Measurements from ENCODE around the gene DOCK1. TPM values are rescaled to one million over a fixed set of nuclear protein-coding genes. Genes with fewer than 3 reads are reported as not detected.

Gene DOCK1
- total RNA-seq, 1 donor from 2014 or later: 18.6 TPM

DNA sequence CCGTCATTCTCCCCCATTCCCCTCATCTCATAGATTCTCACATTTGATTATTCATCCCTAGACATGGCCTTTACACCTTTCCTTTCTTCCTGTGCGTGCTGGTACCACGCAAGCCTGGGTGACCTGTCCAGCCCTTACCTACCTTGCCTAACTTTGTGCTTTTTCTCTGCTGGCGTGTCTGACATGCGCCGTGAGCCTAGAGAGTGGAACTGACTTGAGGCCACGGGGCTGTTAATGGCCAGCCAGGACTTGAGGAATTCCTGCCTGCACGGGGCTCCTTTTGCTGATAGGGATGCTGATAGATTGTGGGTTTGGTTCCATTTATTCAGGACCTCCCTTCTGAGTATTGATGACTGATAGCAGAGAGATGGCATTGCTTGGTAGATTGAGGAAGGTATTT, 134.2 kb downstream of the DOCK1 start:
- no peak for DNase-seq

DNA sequence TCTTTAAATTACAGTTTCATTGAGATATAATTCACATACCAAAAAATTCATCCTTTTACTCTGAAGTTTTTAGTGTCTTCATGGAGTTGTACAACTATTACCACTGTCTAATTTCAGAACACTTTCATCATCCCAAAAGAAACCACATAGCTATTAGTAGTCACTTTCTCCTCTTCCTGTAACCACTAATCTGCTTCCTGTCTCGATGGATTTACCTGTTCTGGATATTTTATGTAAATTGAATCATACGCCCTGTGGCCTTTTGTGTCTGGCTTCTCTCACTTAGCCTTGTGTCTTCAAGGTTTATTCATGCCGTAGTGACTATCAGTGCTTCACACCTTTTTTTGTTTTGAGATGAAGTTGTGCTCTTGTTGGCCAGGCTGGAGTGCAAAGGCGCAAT, 135.5 kb downstream of the DOCK1 start:
- DNase-seq: no peak

GRCh38 chr10:127041552-127041951, 136.3 kb downstream of the DOCK1 start:
- DNase-seq: no peak

DNA sequence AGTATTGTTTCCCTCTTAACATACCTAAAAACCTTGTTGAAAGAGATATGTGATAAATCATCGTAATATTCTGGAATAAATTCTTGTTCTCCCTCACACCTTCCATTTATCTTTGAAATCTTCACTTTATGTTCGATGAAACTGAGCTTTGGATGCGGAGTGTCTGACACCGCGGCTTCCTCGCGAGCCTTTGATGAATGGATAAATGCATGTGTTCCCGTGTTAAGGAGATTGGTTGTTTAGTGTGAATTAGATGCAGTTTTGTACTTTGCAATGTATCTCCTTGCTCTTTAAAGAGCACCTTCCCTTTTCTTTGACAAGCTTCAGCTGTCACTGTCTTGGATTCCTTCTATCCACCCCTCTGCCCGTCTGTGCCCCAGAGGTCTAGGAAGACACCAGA, 138.1 kb downstream of the DOCK1 start:
- DNase-seq: no peak

DNA sequence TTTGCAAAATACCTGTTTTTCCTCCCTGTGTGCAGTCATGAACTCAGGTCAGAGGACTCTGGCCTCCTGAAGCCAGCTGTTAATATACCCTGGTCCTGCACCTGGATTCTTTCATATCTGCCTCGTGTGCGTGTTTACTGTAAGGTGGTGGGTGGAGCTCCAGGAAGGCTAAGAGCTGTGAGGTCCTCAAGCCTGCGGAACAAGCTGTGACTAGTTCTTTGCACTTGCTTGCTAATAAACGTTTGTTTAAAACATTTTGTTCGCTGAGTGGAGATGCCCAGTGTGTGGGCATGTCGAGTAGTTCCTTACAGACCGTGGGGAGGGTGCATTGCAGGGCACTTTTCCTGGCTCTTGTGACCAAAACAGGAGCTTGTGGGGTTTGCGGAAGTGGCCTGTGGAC, 139.0 kb downstream of the DOCK1 start:
- no peak for DNase-seq

DNA sequence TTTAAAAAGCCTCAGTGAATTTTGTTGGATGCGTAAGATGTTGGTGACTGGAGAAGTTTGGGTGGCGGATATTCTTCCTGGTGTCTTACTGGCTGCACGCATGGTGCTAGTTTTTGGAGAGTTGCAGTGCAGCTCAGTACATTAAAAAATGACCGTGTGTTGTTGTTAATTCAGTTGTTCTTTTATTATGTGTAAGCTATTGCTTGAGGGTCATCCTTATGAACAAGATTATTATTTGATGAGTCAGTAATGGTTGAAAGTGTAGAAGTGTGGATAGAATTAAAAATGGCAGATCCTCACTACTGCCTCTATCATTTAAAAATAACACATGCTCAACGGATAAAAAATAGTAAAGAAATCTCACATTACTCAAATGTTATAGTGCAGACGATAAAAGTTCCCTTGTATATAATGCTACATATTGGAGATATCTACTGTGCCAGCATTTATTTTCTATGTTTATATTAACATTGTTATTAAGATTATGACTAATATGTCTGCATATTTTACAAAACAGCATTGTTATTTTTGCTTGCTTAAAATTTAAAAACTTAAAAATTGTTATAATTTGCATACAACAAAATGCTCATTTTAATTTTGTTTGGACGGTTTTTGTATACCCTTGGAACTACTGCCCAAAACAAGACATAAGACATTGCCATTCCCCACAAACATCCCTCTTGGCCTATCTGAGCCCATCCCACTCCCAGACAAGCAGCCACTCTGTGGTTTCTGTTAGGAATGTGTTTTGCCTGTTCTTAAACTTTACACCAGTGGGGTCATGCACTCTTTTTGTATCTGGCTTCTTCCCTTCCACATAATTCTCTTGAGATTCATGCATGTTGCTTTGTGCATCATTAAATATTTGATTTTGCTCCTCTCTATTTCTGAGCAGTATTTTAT, 142.0 kb downstream of the DOCK1 start:
- DNase-seq: no peak

GRCh38 chr10:127047878-127048238, 142.6 kb downstream of the DOCK1 start:
- no peak for DNase-seq

DNA sequence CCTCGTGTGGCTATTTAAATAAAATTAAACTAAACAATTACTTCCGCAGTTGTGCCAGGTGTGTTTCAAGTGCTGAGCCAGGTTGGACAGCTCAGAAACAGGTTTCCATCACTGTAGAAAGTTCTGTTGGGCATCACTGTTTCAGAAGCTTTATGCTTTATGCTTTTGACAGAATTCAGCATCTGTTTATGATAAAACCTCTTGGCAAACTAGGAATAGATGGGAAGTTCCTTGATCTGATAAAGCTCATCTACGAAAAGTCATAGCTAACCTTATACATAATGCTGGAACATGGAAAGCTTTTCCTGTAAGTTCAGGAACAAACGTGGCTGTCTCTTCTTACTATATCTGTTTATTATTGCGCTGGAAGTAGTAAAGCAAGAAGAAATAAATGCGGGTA, 143.4 kb downstream of the DOCK1 start:
- DNase-seq: no peak

DNA sequence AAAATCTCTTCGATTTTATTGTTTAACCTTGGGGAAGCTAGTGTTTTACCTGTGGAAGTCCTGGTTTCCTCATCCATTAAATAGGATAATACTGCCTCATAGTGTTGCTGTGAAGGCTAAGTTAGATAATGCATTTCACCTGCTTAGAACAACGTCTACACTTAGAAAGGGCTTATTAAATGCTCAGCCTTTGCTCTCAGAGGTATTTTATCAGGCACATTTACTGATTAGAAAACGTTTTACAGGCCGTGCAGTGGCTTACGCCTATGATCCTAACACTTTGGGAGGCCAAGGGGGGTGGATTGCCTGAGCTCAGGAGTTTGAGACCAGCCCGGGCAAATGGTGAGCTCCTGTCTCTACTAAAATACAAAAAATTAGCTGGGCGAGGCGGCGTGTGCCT, 146.8 kb downstream of the DOCK1 start:
- DNase-seq: no peak

GRCh38 chr10:127055263-127055662, 150.0 kb downstream of the DOCK1 start:
- no peak for DNase-seq

DNA sequence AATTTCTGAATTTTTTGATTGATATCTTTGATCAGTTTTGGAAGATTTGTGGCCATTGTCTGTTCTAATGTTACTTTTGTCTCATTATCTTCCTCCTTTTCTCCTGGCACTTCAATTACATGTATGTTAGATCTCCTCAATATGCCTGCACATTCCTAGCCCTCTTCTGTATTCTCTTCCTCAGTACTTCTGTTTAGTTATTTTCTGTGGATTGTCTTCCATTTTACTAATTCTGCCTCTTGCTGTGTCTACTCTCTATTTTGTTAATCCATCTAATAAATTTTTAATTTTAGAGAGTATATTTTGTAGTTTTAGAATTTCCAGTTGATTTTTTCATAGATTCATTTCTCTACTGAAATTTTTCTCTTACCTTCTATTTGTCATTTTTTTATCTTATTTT, 154.1 kb downstream of the DOCK1 start:
- no peak for DNase-seq

DNA sequence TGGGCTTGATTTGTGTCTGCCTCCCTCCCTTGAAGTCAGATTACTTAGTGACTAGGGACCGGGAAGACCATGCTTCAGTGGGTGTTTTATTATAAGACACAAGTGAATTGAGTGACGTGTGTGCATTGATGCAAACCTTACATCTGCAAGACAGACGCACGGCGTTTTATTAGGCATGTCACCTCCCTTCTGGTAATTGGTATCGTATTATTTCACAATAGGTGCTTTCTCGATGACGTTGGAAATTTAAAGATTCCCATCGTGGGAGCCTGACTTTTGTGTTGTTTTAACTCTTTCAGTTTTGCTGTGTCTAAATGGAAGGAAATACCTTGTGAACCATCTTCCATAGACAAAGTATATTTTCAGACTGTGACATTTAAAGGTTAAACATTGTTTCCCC, 158.5 kb downstream of the DOCK1 start:
- no peak for DNase-seq

DNA sequence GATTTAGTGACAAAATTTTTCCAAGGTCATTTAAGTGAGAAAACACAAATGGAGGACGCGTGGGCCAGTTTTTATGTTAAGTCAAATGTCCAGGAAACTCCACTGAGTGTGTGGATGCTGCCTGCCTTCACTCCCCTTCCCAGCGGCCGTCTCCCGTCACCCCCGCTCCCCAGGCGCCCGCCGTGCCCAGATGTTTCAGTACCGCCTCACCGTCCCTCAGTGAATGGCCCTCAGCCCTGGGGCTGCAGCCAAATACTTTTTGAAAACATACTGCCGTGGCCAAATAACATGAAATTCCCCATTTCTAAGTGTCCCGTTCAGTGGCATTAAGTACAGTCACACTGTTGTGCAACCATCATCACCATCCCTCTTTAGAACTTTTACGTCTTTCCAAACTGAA, 159.2 kb downstream of the DOCK1 start:
- DNase-seq: no peak

- no peak for DNase-seq
Observed at GRCh38 chr10:127067542-127068194, 162.4 kb downstream of the DOCK1 start.

DNA sequence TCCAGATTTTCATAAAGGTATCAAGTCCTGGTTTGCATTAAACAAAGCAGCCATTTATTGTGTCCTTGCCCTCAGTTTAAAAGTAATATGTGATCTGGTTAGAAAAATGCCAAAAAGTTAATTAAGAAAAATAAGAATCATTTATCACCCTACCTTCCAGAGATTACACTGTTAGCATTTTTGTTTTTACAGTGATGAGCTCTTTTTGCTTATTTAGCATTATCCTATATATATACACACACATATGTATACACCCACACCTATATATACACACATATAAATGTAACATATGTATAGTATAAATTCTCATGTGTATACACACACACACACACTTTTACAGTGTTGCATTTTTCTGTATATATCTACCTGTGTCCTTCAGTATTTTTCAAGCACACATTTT, 163.3 kb downstream of the DOCK1 start:
- no peak for DNase-seq

- DNase-seq: no peak
Observed at GRCh38 chr10:127069436-127069835, 164.2 kb downstream of the DOCK1 start.

DNA sequence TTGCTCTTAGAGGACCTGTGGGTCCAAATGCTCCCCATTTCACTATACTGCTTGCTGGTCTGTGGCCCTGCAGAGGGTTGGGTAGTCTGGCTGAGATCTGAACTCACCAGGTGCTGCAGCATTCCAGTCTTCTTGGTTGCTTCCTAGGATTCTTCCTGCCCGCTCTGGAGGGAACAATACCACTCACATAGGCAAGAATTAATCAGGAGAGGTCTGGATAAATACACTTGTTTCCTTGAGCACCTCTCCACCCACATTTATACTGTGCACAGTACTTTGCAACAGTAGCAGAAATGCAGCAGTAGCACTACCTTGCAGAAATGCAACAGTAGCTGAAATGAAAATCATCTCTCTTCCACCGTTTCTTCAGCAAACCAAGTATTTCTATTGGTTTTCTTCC, 165.9 kb downstream of the DOCK1 start:
- no peak for DNase-seq

DNA sequence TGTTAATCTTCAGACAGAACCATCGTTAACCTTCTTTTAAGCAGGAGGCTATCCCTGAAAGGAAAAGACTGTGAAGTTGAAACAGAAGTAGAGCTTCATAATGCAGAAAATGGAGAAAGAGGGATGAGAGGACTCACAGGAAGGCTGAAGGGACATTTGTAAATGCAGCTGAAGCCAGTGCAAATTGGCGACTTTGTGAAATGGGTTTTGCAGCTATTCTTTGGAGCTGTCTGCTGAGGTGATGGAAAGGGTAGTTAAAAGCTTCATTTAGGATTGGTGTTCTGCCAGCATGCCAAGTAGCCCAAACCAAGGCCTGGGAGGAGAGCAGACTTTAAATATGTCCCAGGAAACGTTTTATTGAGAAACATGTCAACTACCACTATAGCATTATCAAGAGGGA, 168.4 kb downstream of the DOCK1 start:
- DNase-seq: no peak

DNA sequence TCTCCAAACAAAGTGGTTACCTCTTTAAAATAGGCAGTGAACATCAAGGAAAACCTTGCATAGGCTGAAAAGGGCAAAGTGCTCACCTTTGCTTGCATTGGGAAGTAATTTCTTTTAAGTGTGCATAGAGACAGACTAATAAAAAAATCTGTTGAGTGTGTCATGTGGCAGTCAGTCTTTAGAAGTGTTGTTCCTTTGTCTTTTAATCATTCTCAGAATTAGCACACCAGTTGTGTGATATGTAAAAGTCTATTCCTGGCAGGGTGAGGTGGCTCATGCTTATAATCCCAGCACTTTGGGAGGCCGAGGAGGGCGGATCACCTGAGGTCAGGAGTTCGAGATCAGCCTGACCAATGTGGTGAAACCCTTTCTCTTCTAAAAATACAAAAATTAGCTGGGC, 174.2 kb downstream of the DOCK1 start:
- DNase-seq: no peak

- no peak for DNase-seq
Observed at GRCh38 chr10:127080317-127080716, 175.1 kb downstream of the DOCK1 start.

DNA sequence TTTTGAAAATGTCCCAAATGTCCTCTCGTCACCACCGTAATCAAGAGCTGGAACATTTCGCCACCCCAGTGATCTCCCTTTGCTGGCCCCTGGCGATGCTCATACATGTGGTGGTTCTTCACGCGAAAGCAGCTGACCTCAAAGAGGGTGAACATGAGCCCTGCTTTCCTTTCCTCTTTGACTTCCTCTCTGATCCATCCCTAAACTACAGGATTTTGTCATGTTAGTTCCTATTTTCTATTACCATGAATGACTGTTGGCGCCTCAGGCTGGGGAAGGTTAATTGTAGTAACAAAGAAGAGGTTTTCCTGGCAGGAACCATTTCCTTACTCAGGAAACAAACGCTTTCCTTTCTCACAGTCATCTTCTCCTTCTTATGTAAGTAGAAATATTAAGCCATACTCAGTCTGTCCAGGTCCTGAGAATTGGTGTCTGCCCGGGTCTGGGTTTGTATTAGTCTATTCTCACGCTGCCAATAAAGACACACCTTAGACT, 176.7 kb downstream of the DOCK1 start:
- DNase-seq: no peak

DNA sequence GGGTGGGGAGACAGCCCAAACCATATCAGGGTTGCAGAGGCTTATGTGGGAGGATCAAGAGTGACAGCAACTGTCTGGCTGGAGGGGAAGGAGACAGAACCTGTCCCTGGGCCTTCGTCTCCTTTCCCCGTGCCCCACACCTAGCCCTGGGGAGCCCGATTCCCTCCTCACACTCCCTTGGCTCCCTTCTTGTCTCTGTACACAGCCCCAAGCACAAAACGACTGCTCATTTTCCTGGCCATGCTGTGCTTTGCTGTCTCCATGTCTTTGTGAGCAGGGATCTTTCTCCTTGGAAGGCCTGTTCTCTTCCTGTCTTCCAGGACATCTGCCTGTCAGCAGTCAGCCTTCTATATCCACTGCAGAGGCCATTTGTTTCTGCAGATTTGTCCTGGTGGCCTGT, 177.4 kb downstream of the DOCK1 start:
- DNase-seq: no peak

- no peak for DNase-seq
Observed at GRCh38 chr10:127085957-127086356, 180.7 kb downstream of the DOCK1 start.

GRCh38 chr10:127088908-127089307, 183.7 kb downstream of the DOCK1 start:
- no peak for DNase-seq
